Thyroid gland (tissue), 4 donors: ENCODE results near the gene EPHB6.

Experiments
- CTCF ChIP-seq, 6 experiments: fragments of 200-600 bp in 3 of 6; fragments of 450-650 bp in 3 of 6; sonication (generic) in 3 of 6; IDR thresholded peaks; one replicate each; pipeline ENCODE4 v1.5.1; 2016 to 2019; ENCODE audit warnings: antibody characterized with exemption in 6 of 6, mild to moderate bottlenecking in 2 of 6, inconsistent platforms in 1 of 6, moderate library complexity in 1 of 6
- POLR2A ChIP-seq, 2 donors: fragments of 450-650 bp; IDR thresholded peaks; one replicate each; pipeline ENCODE4 v1.6.1; 2017; ENCODE audit warnings: antibody characterized with exemption in 2 of 2, mild to moderate bottlenecking in 2 of 2, moderate library complexity in 1 of 2

GRCh38 chr7:142854372-142855113, at the start of gene EPHB6:
- TF ChIP-seq CTCF (IDR thresholded peaks at IDR 0.05) (no peak), POLR2A (IDR thresholded peaks at IDR 0.05) (peak in 1 of 2 donors; percentile 66)
